IMR-90 (cell line): ENCODE measurements around the gene AGAP1. TPM values are rescaled to one million over a fixed set of nuclear protein-coding genes. Genes with fewer than 3 reads are reported as not detected.

Source experiments
- ATAC-seq: fragments of 200-7000 bp; cut with Tn5 transposase; 2 replicates; pipeline ENCODE4 v1.9.1; 2020; ENCODE audit warnings: low read depth, mild to moderate bottlenecking, moderate library complexity
- BruUV-seq: library from RNA; stranded (reverse); fragments of 400-500 nt; replicated peaks from 2 replicates; lab custom pipeline; 2021; lab: Mats Ljungman, UMichigan
- CTCF ChIA-PET: fragments of 300-600 bp; formaldehyde crosslinking; extraction: SDS; loops from one replicate; lab custom pipeline; 2021; ENCODE audit warnings: antibody characterized with exemption; lab: Yijun Ruan, JAX
- POLR2A ChIA-PET: fragments of 300-600 bp; sonication (Branson Sonifier 250); formaldehyde crosslinking; loops from one replicate; lab custom pipeline; 2022; ENCODE audit warnings: antibody characterized with exemption; ENCODE audit not compliant: unreplicated experiment; lab: Charles Lee
- DNase-seq: peaks from one replicate; pipeline ENCODE4 v3.0.0; 2013
- H2AFZ ChIP-seq: replicated peaks from 2 replicates; pipeline ENCODE3; 2013; ENCODE audit warnings: low read length, mild to moderate bottlenecking; ENCODE audit not compliant: poor library complexity
- H2AK5ac ChIP-seq: 2 replicates; pipeline ENCODE4 v1.6.1; 2013; ENCODE audit warnings: low read depth, low read length, inconsistent platforms
- H2AK9ac ChIP-seq: replicated peaks from 2 replicates; pipeline ENCODE3; 2013; ENCODE audit warnings: mild to moderate bottlenecking, low read depth, low read length, moderate library complexity; ENCODE audit not compliant: poor library complexity
- H2BK120ac ChIP-seq: 2 replicates; pipeline ENCODE4 v1.6.1; 2013; ENCODE audit warnings: low read depth, low read length, inconsistent platforms
- H2BK15ac ChIP-seq: 3 replicates; pipeline ENCODE4 v1.6.1; 2013; ENCODE audit warnings: low read depth, low read length, inconsistent platforms
- H2BK20ac ChIP-seq: 2 replicates; pipeline ENCODE4 v1.6.1; 2013; ENCODE audit warnings: low read depth, mild to moderate bottlenecking, inconsistent platforms, low read length, moderate library complexity
- H2BK5ac ChIP-seq: 2 replicates; pipeline ENCODE4 v1.6.1; 2013; ENCODE audit warnings: mild to moderate bottlenecking, low read depth, low read length, inconsistent platforms; ENCODE audit not compliant: poor library complexity, severe bottlenecking
- H3K14ac ChIP-seq: replicated peaks from 2 replicates; pipeline ENCODE4 v1.6.1; 2013; ENCODE audit warnings: low read depth, low read length, inconsistent platforms
- H3K18ac ChIP-seq: 2 replicates; pipeline ENCODE4 v1.6.1; 2013; ENCODE audit warnings: low read depth, low read length, control low read depth
- H3K23ac ChIP-seq: 2 replicates; pipeline ENCODE4 v1.6.1; 2013; ENCODE audit warnings: low read depth, low read length, inconsistent platforms
- H3K27ac ChIP-seq: 2 replicates; pipeline ENCODE4 v1.5.1; 2013; ENCODE audit warnings: mild to moderate bottlenecking, control low read depth, low read length; ENCODE audit not compliant: insufficient read depth
- H3K27me3 ChIP-seq: 2 replicates; pipeline ENCODE4 v1.6.1; 2013; ENCODE audit warnings: low read length; ENCODE audit not compliant: control insufficient read depth, insufficient read depth
- H3K36me3 ChIP-seq: 2 replicates; pipeline ENCODE4 v1.6.1; 2013; ENCODE audit warnings: low read length, mixed read lengths; ENCODE audit not compliant: control insufficient read depth, insufficient read depth
- H3K4ac ChIP-seq: 2 replicates; pipeline ENCODE4 v1.6.1; 2013; ENCODE audit warnings: low read depth, low read length, inconsistent platforms
- H3K4me1 ChIP-seq: 2 replicates; pipeline ENCODE4 v1.6.1; 2013; ENCODE audit warnings: low read length, mixed read lengths; ENCODE audit not compliant: control insufficient read depth, insufficient read depth
- H3K4me2 ChIP-seq: 2 replicates; pipeline ENCODE4 v1.6.1; 2013; ENCODE audit warnings: low read depth, mild to moderate bottlenecking, control low read depth, low read length, moderate library complexity
- H3K4me3 ChIP-seq: 2 replicates; pipeline ENCODE4 v1.5.1; 2013; ENCODE audit warnings: low read depth, mild to moderate bottlenecking, control low read depth, low read length, moderate library complexity; ENCODE audit not compliant: insufficient read depth
- H3K56ac ChIP-seq: 2 replicates; pipeline ENCODE4 v1.6.1; 2013; ENCODE audit warnings: low read length, inconsistent platforms; ENCODE audit not compliant: insufficient read depth; ENCODE audit errors: extremely low read depth
- H3K79me1 ChIP-seq, 2 experiments: 2 replicates each; pipeline ENCODE4 v1.6.1; 2013; ENCODE audit warnings: low read length in 2 of 2, inconsistent platforms in 1 of 2, low read depth in 1 of 2
- H3K9ac ChIP-seq: 2 replicates; pipeline ENCODE4 v1.6.1; 2013; ENCODE audit warnings: low read depth, low read length, control low read depth
- H3K9me1 ChIP-seq: 2 replicates; pipeline ENCODE4 v1.6.1; 2013; ENCODE audit warnings: low read length, inconsistent platforms; ENCODE audit not compliant: insufficient read depth
- H3K9me3 ChIP-seq: 2 replicates; pipeline ENCODE4 v1.6.1; 2013; ENCODE audit warnings: low read length; ENCODE audit not compliant: control insufficient read depth, insufficient read depth
- H4K20me1 ChIP-seq: 2 replicates; pipeline ENCODE4 v1.6.1; 2013; ENCODE audit warnings: low read length, inconsistent platforms; ENCODE audit not compliant: insufficient read depth
- H4K5ac ChIP-seq: 2 replicates; pipeline ENCODE4 v1.6.1; 2013; ENCODE audit warnings: mild to moderate bottlenecking, low read depth, low read length, control low read depth
- H4K8ac ChIP-seq, 2 experiments: 2 replicates each; pipeline ENCODE4 v1.6.1; 2013; ENCODE audit warnings: low read depth in 2 of 2, low read length in 2 of 2, control low read depth in 1 of 2, inconsistent platforms in 1 of 2
- H4K91ac ChIP-seq: 2 replicates; pipeline ENCODE4 v1.6.1; 2013; ENCODE audit warnings: low read depth, low read length, inconsistent platforms; ENCODE audit not compliant: insufficient read depth
- BHLHE40 ChIP-seq: fragments of 150-350 bp; IDR thresholded peaks from 2 replicates; pipeline ENCODE4 v1.6.1; 2016; ENCODE audit warnings: mild to moderate bottlenecking, low read depth, low read length
- CHD1 ChIP-seq: IDR thresholded peaks from 2 replicates; pipeline ENCODE4 v1.6.1; 2012; ENCODE audit warnings: low read depth, low read length, improper control_type of control experiment
- CTCF ChIP-seq: conservative IDR thresholded peaks from 2 replicates; pipeline ENCODE4 v1.5.1; 2012; ENCODE audit warnings: mild to moderate bottlenecking, low read depth, low read length, improper control_type of control experiment
- FOS ChIP-seq: fragments of 150-350 bp; IDR thresholded peaks from 2 replicates; pipeline ENCODE4 v1.6.1; 2016; ENCODE audit warnings: low read depth, low read length
- MAFK ChIP-seq: IDR thresholded peaks from 2 replicates; pipeline ENCODE4 v1.6.1; 2012; ENCODE audit warnings: low read depth, low read length, improper control_type of control experiment
- MAZ ChIP-seq: IDR thresholded peaks from 2 replicates; pipeline ENCODE4 v1.6.1; 2012; ENCODE audit warnings: low read depth, mild to moderate bottlenecking, low read length, improper control_type of control experiment, moderate library complexity, borderline replicate concordance
- MXI1 ChIP-seq: IDR thresholded peaks from 2 replicates; pipeline ENCODE4 v1.6.1; 2012; ENCODE audit warnings: low read depth, mild to moderate bottlenecking, low read length, moderate library complexity, borderline replicate concordance
- NFE2L2 ChIP-seq: fragments of 150-350 bp; IDR thresholded peaks from 2 replicates; pipeline ENCODE4 v1.6.1; 2016; ENCODE audit warnings: low read depth, mild to moderate bottlenecking, low read length
- RAD21 ChIP-seq: IDR thresholded peaks from 2 replicates; pipeline ENCODE4 v1.6.1; 2012; ENCODE audit warnings: low read length, improper control_type of control experiment
- RFX5 ChIP-seq: IDR thresholded peaks from 2 replicates; pipeline ENCODE4 v1.8.0; 2012; ENCODE audit warnings: low read depth, mild to moderate bottlenecking, low read length, moderate library complexity
- SMC3 ChIP-seq: fragments of 150-350 bp; IDR thresholded peaks from 2 replicates; pipeline ENCODE4 v1.6.1; 2016; ENCODE audit warnings: low read depth, mild to moderate bottlenecking, antibody characterized with exemption, low read length, moderate library complexity
- WGBS, 2 experiments: methylation state at CpG; one replicate each; pipeline versions ENCODE4 v1.1.5 to v1.1.7; 2013; ENCODE audit warnings: missing lambda C conversion rate in 2 of 2; ENCODE audit not compliant: insufficient read length in 1 of 2; ENCODE audit errors: extremely low coverage in 2 of 2; 5-methylcytosine and 5-hydroxymethylcytosine counted together
- dilution Hi-C: fragments of 300-500 bp; cut with HindIII; formaldehyde crosslinking; loops from one replicate; pipeline ENCODE4 v1.14.3; 2018; ENCODE audit warnings: low sequenced_read_pairs; ENCODE audit not compliant: unreplicated experiment
- in situ Hi-C: fragments of 300-500 bp; cut with MboI; formaldehyde crosslinking; loops from 3 replicates; pipeline ENCODE4 v1.14.3; 2019; ENCODE audit warnings: low sequenced_read_pairs, inconsistent platforms, mixed read lengths
- intact Hi-C: fragments of 100-400 bp; cut with micrococcal nuclease; formaldehyde crosslinking; loops from 2 replicates; pipeline ENCODE4 v1.10.0; 2022
- polyA plus RNA-seq, 3 experiments: library from polyadenylated mRNA; depleted of rRNA; stranded (reverse); fragments of >200 nt; gene quantifications; 2 replicates each; pipeline ENCODE4 v1.2.3, GENCODE V29; 2012; ENCODE audit warnings: low replicate concordance in 1 of 3
- total RNA-seq: library from RNA; depleted of rRNA; stranded (reverse); fragments of >200 nt; gene quantifications from 2 replicates; pipeline ENCODE4 v1.2.3, GENCODE V29; 2012

Gene AGAP1
- total and polyA plus RNA-seq, 2 of the 4 experiments (the other 2 are of a cell fraction): 15.1 to 16.4 TPM

- ChIA-PET CTCF (interaction anchor here (0.6 to 1.2 kb wide), 5 partner anchors 15 to 119 kb away, joined by 3 to 8 read pairs (median 3); no protein-coding TSS in a partner anchor), POLR2A (no interaction called here)
- no peak overlapping the region for H3K27ac ChIP-seq
- DNase-seq: peak; percentile 81
- dilution Hi-C loops: no loop called here
- no peak overlapping the region for H3K14ac ChIP-seq
- no peaks in the 10 kb centered on the region; the same call in 1 of the 2 replicates for H3K27me3 ChIP-seq
- H3K4ac ChIP-seq: no peak overlapping the region; the same call in 1 of the 2 replicates
- H3K36me3 ChIP-seq: no peaks in the 10 kb centered on the region
- no peak overlapping the region for H3K18ac ChIP-seq
- peak overlapping the region; percentile 73 for H3K4me2 ChIP-seq
- H3K4me3 ChIP-seq: peak overlapping the region; percentile 80
- TF ChIP-seq MAFK: no peak
- TF ChIP-seq RAD21: peak; percentile 90
- 0 out of 2 replicates have a peak, but pooled peaks have one; percentile 23 for TF ChIP-seq MXI1
- peak; percentile 8; the same call in 1 of the 2 replicates for TF ChIP-seq MAZ
- no peak for TF ChIP-seq RFX5
- no peak for TF ChIP-seq FOS
- TF ChIP-seq CTCF: peak; percentile 89
- no peak for TF ChIP-seq BHLHE40
- TF ChIP-seq SMC3: peak; percentile 66
- TF ChIP-seq CHD1: no peak
- TF ChIP-seq NFE2L2: no peak
- no peak overlapping the region for H2BK120ac ChIP-seq
- peaks cover 9% of the 10 kb centered on the region for H3K4me1 ChIP-seq
- peak overlapping the region; percentile 86 for H2AFZ ChIP-seq
- no peaks in the 10 kb centered on the region for H3K9me1 ChIP-seq
- H2AK5ac ChIP-seq: no peak overlapping the region
- no peak overlapping the region for H4K91ac ChIP-seq
- peak; percentile 66 for ATAC-seq
- in situ Hi-C loops: loop anchor here (5.0 to 10.0 kb wide), 2 partner anchors 68 to 535 kb away; no protein-coding TSS in a partner anchor
- BruUV-seq: no TSS peak
- no peak overlapping the region for H4K8ac ChIP-seq
- intact Hi-C loops: loop anchor here (1.0 to 2.0 kb wide), 3 partner anchors 75 to 533 kb away; no protein-coding TSS in a partner anchor
- no peak overlapping the region for H3K23ac ChIP-seq
- no peak overlapping the region for H2BK15ac ChIP-seq
- no peak overlapping the region for H3K56ac ChIP-seq
- H3K9me3 ChIP-seq: no peaks in the 10 kb centered on the region
- H4K20me1 ChIP-seq: peaks cover 64% of the 10 kb centered on the region
- no peak overlapping the region for H2BK20ac ChIP-seq
- H2AK9ac ChIP-seq: peak overlapping the region; percentile 47
- H2BK5ac ChIP-seq: no peak overlapping the region
- 2% methylated on average over 52 of the region's 148 CpGs; no CpG with 5 or more reads in 1 of the 2 experiments for WGBS, 2 experiments
- H4K5ac ChIP-seq: no peak overlapping the region
- no peak overlapping the region for H3K9ac ChIP-seq
- H3K79me1 ChIP-seq: peaks cover 13 to 21% of the 10 kb centered on the region in 2 experiments
Measured at GRCh38 chr2:235669983-235670962, 176.4 kb downstream of the AGAP1 start.
